ENCODE data around the gene PHF13.

DNA sequence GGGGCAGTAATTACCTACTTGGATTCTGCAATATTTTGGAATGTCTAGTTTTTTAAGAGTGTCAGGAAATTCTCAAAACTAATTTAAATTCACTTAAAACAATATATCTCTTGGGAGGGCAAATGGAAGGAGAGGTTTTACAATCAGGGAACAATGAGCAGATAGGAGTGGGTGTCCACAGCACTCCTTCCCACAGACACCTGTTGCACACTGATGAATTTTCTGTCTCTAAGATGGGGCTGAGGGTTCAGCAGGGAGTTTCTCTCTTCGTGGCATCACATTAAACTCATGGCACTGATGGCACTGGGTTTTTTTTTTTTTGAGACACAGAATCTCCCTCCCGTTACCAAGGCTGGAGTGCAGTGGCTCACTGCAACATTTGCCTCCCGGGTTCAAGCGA is 5.5 kb downstream of the PHF13 start:
- no peak for TF ChIP-seq POLR2A (IDR thresholded peaks at IDR 0.05)
- TF ChIP-seq, protein P1, sequence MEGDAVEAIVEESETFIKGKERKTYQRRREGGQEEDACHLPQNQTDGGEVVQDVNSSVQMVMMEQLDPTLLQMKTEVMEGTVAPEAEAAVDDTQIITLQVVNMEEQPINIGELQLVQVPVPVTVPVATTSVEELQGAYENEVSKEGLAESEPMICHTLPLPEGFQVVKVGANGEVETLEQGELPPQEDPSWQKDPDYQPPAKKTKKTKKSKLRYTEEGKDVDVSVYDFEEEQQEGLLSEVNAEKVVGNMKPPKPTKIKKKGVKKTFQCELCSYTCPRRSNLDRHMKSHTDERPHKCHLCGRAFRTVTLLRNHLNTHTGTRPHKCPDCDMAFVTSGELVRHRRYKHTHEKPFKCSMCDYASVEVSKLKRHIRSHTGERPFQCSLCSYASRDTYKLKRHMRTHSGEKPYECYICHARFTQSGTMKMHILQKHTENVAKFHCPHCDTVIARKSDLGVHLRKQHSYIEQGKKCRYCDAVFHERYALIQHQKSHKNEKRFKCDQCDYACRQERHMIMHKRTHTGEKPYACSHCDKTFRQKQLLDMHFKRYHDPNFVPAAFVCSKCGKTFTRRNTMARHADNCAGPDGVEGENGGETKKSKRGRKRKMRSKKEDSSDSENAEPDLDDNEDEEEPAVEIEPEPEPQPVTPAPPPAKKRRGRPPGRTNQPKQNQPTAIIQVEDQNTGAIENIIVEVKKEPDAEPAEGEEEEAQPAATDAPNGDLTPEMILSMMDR (IDR thresholded peaks at IDR 0.05): no peak
